T-helper 9 cell (primary cell): ENCODE data around the gene CYP46A1.
"Not testable (repeated sequence)": the region's sequence is repeated elsewhere in the genome, so short reads cannot be mapped to it uniquely, and the experiment has no call there.

ENCODE experiments used
- DNase-seq: peaks from one replicate; pipeline ENCODE4 v3.0.0-alpha.2; 2020

CYP46A1 gene

DNA sequence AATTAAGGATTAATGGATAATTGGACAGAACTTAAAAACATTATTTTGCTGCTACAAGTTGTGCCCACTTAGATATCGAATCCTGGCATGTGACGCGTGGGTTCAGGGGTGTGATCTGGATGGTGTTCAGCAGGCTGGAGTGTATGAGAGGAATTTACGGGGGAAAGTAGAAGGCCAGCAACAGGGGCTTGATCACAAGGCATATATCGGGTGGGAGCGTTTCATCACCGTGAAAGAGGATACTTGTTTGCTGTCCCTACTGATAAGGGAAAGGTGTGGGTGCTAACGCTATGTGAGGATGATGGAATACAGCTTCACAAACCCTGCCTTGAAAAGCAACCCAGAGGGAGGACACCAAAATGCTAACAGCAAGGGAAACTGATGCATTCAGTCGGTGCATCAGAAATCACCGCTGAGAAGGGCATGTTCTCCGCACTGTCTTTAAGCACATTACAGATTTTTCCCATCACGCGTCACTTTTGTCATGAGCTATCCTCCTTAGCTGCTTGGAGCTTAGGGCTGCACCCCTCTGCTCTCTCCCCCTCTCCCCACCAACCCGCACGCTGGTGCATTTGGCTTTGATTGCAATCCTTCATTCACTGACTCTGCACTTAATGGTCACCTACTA, 25.8 kb upstream of the CYP46A1 start:
- DNase-seq: no peak

DNA sequence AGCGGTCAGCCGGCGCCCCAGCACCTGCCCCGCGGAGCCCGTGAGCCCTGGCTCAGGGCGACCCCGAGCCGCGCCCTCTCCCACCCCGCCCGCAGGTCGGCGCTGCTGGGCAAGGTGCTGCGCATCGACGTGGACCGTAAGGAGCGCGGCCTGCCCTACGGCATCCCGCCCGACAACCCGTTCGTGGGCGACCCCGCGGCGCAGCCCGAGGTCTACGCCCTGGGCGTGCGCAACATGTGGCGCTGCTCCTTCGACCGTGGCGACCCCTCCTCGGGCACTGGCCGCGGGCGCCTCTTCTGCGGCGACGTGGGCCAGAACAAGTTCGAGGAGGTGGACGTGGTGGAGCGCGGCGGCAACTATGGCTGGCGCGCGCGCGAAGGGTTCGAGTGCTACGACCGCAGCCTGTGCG, 24.8 kb upstream of the CYP46A1 start:
- no peak for DNase-seq

DNA sequence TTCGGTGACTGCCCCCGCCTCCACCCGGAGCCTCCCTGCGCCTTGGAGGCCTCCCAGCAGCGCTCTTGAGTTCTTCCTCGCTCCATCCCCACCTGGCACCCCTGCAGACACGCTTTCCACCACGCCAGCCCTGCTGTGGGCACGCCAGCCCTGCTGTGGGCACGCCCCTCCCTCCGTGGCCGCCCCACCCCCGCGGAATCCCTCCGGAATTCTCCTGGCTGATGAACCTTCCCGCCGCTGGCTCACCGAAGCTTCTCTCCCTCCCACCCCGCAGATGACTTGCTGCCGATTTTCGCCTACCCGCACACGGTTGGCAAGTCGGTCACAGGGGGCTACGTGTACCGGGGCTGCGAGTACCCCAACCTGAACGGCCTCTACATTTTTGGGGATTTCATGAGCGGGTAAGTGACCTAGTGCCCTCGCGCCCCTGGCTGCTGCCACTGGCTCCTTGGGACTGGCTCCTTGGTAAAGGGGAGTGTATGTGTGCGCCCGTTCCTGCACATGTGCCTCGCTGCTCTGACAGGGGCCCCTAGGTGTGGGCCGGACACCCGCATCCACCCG, 24.0 kb upstream of the CYP46A1 start:
- no peak for DNase-seq

DNA sequence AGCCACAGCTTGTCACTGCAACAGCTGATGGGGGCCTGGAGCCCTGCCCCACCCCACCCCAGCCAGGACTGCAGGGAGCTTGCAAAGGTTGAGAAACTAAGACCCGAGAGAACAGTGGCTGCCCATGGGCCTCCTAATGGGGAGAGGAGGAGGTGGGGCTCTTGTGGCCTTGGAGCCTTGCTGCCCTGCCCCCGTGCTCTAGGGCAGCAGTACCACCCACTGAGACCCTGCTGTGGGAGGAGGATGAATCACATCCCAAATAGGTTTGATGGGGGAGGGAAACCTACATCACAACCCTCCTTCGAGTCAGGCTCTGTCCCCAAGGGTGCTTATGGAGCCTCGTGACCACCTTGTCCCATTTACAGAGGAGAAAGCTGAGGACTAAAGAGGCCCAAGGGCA, 23.3 kb upstream of the CYP46A1 start:
- DNase-seq: no peak

DNA sequence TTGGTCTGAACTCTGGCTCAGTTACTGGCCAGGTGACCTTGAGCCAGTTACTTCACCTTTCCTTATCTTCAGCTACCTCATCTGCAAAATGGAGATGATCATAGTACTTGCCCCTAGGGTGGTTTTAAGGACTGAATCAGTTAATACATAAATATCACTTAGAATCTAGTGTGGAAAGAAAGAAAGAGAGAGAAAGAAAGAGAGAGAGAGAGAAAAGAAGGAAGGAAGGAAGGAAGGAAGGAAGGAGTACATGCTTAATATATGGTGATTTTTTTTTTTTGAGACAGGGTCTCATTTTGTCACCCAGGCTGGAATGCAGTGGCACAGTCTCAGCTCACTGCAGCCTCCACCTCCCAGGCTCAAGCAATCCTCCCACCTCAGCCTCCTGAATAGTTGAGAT, 22.9 kb upstream of the CYP46A1 start:
- not testable (repeated sequence) for DNase-seq

DNA sequence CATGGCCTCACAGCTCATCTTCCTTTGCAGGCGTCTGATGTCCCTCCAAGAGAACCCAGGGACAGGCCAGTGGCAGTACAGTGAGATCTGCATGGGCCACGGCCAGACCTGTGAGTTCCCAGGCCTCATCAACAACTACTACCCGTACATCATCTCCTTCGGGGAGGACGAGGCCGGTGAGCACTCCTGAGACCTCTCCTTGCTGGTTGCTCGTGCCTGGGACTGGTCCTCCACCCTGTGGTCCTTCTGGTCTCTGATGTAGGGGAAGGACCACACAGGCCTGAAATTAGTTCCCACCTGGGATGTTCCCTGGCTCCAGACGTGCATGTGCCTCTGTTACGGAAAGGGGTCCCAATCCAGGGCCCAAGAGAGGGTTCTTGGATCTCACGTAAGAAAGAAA, 21.3 kb upstream of the CYP46A1 start:
- no peak for DNase-seq

DNA sequence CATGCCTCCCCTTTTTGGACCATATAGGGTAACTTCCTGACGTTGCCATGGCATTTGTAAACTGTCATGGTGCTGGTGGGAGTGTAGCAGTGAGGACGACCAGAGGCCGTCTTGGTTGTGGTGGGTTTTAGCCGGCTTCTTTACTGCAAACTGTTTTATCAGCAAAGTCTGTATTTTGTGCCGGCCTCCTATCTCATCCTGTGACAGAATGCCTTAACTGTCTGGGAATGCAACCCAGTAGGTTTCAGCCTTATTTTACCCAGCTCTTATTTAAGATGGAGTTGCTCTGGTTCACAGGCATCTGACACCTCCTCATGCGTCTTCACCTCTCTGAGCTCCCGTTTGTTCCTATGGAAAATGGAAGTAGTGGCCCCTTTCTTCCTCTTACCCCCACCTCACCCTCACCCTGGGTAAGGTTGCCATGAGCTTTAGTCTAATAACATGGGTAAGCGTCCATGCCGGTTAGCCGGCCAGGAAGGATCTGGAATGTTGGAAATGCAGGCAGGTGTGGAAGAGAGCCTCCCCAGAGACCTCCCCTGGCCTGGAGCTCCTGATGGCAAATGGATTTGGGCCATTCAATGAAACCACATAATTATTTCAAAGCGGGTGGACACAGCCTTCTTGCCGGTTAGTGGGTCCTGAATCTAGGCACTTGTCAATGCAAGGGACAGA, 20.6 kb upstream of the CYP46A1 start:
- DNase-seq: no peak

DNA sequence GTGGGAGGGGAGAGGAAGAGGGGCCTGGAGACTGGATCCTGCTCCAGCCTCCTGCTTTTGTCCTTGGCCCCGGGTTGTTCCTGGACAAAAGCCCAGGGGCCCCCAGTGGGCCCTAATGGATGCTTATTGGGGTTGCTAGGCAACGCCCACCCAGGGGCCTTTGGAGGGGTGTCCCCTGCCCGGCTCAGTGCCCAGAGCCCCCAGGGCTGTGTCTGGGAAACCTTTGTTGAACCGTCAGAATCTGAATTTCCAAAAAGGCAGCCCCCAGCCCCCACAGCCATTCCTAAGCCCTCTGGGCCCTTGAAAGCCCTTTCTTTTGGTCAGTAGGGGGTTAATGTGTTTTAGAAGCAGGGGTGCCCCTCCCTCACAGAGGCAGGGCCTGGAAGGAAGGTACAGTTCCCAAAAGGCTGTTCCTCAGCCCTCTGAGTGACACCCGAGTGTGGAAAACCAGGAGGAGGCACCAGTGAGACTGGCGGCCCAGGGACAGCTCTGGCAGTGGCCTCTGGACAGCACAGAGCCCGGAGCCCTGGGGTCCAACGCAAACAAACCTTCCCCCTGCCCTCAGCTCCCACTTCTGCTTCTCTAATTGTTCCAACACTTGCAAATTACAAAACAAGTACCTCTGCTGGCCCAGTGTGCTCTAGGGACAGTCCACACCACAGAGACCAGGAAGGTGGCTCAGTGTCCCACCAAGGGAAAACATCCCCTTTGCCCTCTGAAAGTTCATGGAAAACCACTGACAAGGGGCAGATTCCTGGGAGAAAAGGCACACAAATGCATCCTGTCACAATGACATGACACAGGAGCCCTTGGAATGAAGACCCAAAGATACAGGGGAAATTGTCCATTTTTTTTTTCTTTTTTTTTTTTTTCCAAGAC, 19.8 kb upstream of the CYP46A1 start:
- no peak for DNase-seq

DNA sequence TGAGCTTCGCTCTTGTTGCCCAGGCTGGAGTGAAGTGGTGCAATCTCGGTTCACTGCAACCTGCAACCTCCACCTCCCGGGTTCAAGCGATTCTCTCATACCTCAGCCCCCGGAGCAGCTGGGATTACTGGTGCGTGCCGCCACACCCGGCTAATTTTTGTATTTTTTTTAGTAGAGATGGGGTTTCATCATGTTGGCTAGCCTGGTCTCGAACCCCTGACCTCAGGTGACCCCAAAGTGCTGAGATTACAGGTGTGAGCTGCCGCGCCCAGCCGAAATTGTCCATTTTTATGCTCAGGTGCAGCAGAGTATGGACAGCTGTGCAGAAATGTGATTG, 19.2 kb upstream of the CYP46A1 start:
- DNase-seq: no peak

DNA sequence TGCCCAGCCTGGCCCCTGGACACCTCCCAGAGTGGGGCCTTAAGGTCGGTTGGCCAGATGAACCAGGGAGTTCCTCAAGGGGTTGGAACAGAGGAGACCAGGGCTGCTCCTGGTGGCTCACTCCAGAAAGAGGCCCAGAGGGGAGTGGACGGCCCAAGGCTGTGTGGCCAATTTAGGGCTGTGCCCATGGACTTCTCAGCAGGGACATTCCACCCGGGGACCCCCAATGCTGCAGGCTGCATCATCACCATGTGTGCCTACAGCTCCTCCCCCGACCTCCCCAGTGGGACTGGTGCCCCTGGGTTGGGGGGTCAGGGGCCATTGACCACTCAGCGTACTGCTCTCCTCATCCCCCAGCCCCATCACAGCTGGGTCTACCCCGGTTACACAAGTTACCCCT, 17.6 kb upstream of the CYP46A1 start:
- DNase-seq: no peak

DNA sequence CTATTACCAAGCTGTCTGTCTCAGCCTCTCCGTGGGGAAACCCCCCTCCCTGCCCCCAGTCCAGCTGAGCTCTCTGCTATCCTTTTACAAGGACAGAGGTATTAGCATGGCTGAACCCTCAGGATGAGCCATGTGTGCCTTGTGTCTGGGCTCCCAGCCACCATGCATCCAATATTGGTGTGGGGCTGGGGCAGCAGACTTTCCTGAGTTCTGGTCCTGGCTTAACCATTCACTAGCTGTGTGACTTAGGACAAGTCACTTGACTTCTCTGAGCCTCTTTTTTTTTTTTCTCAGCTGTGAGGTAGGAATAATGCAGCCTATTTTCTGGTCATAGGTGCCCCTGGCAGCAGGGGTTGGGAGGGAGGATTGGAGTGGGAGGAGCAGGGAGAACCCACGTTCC, 17.1 kb upstream of the CYP46A1 start:
- DNase-seq: no peak

DNA sequence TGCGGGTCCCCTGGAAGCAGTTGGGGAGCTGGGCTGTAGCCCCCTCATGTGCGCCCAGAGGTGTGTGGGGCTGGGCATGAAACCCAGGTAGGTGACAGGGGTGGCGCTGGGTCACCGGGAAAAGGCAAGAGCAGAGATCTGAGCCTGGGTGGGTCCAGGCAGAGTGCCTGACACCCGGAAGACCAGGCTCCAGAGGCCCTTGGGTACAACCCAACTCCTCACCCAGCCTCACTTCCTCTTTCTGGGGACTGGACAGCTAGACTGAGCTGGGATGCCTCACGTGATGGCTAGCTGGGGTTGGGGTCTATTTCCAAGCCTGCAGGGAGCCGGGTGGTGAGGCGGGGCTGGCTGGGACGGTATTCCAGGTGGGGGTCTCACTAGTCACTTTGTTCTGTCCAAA, 16.3 kb upstream of the CYP46A1 start:
- DNase-seq: no peak

DNA sequence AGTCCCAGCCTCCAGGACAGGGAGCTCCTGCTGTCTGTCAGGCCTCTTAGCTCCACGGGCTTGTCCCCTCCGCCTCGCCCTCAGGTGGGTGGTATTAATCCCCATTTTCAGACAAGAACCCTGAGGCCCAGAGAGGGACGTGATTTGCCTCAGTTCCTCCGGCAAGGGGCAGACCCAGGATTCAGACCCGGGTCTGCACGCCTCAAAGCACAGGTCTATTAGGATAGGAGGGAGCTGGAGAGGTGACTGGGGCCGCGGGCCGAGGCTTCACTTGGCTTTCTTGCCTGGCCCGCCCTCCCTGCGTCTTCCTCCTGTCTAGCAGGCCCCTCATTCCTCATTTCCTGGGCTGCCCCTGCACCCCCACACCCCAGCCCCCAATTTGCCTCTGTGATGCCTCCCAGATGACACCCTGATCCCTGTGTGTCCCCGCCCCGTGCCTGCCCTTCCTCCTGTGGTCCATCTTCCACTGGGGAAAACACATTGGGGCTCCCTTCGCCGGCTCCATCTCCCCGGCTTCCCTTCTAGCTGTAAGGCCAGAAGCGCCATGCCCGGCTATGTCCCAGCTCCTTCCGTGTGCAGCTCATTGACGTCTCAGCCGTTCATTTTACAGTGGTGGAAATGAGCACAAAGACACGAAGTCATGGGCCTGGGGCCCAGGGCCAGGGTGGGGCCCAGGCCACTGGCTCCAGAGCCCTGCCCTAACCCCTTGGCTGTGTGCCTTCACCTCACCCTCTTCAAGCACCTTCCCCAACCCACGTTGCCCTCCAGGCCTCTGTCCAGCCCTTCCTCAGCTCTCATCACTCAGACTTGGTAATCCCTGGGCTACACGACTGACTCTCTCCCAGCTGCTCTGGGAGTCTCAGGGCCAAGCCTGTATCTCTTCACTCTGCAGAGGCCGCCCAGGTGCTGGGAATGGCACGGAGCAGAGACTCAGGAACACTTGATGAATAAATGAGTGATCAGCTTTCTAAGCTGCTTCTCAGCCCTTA, 15.5 kb upstream of the CYP46A1 start:
- no peak for DNase-seq

DNA sequence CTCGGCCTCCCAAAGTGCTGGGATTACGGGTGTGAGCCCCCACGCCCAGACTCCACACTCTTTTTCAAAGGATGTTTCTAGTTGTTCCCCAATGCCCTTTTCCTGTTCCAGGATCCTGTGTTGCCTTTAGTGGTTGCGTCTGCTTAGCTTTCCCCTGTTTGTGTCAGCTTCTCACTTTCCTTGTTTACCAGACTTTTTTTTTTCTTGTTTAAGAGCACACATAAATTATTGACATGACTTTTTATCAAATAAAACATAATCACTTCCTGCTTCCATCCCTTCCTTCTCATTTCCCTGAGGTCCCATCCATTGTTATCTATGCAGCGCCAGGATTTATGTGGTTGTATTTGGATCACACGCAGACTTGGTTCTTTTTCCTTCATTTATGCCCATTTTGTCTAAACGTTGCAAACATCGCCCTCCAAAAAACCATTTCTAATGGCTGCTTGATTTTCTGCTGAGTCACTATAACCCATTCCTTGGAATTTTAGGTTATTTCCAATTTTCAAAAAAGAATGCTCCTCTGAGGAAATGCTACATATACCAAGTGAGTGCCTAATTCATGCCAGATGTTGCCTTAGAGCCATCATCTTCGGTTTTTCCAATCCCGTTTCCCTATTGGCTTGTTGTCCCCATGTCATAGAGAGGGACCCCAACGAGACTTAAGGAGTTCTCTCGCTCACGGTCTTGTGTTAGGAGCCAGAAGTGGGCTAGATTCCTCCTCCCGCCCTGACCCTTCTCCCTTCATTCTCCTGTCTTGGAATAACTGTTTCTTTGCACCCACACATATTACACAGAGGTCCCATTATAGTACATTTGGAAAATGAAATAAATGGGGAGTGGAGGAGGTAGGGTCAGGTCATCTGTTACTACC, 13.5 kb upstream of the CYP46A1 start:
- no peak for DNase-seq

DNA sequence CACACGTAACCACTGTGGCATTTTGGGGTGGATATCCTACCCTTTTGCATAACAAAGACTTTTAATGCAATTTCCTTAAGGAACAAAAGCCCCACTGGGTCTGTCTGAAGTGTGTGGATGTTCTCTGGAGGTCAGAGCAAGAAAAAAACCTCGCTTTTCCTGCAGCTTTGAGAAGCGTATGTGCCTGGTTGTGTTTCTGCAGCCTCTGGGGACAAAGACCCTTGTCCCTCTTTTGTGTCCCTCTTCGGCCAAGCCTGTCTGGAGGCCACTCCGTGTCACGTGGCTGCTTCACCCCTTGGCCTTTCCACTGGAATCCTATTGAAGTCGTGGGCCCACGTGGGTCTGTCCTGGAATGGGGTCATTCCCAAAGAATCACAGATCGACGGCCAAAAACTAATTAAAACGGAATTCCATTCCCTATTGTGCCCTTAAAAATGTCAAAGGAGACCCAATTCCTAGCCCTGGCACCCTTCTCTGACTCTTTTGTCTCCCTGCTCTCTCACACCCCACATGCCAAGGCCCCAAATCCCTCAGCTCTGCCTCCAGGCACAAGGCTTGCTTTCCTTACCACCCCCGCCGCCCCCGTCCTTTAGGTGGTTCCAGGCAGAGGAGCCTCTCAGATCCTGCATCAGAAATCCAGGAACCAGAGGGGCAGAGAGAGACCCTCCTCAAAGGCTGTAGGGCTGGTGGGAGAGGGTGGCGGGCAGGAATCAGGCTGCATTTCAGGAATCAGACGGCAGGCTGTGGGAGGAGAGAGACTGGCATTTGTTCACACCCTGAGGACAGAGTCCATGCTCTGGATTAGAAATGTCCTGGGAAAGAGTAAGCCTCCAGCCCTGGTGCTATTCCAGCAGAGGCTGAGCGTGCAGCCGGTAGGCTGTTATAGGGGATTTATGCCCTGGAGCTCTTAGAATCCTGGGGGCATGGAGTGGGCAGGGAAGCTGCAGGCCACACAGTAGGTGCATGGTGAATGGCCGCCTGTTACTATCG, 12.6 kb upstream of the CYP46A1 start:
- DNase-seq: no peak

DNA sequence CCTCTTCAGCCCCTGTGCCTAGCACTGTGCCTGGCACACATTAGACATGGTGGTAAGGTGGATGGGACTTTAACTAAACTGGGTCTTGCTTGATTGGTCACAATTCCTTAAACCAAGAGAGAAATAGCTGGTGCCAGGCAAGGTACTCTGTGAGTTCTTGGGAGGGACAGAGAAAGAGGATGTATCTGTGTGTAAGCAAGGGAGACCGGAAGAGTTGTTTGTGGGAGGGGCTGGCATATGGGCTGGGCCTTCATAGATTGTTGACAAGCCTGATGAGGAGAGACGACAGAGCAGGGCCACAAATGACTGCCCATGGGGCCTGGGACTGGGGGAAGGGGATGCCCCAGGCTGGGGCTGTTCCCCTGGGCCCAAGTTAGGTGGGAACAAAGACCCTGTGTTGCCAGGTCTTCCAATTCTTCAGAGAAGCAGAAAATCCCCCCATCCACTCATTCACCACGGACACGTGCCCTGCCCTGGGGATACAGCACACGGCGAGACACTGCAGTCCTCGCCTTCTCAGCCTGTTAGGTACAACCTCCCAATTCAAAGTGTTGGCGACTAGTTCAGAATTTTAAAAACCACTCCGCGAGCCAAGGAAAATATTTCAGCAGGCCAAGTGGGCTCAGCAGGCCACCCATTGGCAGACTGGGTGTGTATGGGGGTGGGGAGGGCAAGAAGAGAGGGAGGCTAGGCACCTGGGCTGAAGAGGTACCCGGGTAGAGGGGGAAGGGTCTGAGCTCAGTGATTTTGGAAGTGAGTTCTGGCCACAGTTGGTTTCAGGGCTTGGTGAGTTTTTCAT, 11.4 kb upstream of the CYP46A1 start:
- no peak for DNase-seq

DNA sequence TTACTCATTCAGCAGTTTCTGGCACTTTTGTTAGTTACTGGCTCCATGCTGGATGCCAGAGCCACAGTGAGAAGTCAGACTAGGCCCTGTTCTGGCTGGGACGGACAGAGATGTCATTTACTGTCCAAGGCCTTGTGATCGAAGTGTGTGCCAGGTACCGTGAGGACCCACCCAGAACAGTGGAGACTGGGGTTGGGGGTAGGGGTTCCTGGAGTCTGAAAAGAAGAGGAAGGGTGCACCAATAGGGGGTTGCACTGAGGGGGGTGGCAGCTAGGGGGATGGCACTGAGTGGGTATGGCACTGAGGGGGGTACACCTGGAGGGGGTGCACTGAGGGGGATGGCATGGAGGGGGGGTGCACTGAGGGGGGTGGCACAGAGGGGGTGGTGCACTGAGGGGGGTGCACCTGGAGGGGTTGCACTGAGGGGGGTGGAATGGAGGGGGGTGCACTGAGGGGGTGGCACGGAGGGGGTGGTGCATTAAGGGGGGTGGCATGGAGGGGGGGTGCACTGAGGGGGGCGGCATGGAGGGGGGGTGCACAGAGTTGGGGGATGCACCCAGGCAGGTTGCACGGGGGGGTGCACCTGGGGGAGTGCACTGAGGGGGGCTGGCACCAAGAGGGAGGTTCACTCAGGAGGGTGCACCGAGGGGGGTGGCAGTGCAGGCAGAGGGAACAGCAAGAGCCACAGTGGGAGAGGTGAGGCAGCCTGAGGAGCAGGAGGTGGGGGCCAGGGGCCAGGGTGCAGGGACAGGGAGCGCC, 10.6 kb upstream of the CYP46A1 start:
- no peak for DNase-seq

DNA sequence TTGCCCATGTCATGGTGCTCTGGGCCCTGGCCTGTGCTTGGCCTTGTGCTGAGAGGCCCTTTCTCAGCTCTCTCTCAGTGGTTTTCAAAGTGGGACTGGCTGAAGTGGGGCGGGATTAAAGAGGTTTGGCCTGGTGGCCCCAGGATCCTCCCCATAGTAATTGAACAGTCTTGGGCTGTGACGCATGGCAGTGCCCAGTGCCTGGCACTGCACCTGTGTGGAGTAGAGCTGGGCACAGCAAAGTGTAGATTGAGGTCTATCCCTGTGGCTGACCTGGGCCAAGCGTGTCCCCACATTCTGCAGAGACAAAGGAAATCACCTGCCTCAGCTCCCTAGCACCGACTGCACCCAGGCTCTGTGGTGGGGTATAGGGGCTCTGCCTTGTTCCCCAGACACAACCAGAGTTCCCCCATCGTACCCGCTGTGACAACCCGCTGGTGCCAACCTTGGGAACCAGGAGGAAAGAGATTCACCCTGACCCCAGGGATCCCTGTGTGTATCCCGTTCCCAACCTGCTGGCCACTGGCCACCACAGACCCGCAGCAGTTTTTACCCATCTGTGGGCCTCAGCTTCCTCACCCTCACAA, 9.9 kb upstream of the CYP46A1 start:
- DNase-seq: no peak
